GM11168 (cell line): ENCODE results near the gene PHOSPHO1.
"Not testable (repeated sequence)": the region's sequence is repeated elsewhere in the genome, so short reads cannot be mapped to it uniquely, and the experiment has no call there.

Source experiments
- in situ Hi-C: fragments of 300-500 bp; cut with MboI; formaldehyde crosslinking; loops from one replicate; pipeline ENCODE4 v1.12.0; 2022; ENCODE audit warnings: low sequenced_read_pairs; ENCODE audit not compliant: unreplicated experiment

Gene PHOSPHO1

DNA sequence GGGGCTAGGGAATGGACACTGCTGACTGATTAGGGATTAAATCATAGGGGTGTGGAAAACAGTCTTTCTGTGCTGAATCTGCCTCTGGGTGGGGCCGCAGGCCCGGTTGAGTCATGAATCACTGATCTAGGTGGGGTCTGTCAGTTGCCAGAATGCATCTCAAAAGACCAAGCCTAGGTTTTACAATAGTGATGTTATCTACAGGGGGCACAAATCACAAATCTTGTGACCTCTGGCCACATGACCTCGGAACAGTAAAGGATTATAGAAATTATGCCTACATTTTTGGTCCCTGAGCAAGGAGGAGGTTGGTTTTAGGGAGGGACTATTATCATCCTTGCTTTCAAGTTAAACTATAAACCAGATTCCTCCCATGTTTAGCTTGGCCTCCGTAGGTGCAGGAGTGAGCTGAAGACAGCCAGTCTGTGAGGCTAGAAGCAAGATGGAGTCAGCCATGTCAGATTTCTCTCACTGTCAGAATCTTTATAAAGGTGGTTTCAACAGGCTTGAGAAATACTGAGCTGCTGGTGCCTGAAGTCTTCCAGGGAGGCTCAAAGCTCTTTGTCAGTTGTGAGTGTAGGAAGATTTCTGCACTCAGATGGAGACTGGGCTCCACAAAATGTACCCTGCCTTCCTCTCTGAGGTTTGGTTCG, 33.1 kb downstream of the PHOSPHO1 start:
- in situ Hi-C loops = no loop called here

DNA sequence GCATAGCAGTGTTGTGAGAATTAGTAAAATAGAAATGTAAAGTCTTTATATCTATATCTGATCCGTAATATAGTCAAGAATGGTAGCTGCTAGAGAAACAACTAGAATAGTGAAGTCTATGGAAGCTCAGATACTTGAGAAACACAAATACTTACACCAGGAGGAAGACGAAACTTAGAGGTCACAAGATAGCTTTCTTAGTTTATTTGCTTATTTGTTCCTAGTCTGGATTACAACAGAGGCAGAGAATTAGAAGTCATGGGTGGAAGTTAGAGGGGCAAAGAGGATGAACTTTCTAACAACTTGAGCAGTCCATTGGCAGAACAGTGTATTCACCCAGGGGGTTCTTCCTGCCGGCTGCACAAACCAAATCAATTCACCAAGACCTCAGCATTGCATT, 34.1 kb downstream of the PHOSPHO1 start:
- in situ Hi-C loops = no loop called here

DNA sequence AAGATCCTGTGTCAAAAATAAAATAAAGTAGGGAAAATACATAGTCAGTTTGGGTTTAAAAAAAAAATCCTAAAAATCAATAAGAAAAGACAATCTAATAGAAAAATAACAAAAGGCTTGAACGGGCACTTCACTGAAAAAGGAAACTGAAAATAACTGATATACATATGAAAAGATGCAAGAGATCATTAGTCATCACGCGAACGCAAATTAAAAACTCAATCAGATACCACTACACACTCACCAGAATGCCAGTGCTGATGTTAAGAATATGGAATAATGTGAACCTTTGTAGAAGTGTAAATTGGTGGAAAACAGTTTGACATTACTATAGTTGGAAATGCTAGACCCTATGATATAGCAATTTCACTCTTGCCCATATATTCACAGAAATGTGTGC, 34.8 kb downstream of the PHOSPHO1 start:
- in situ Hi-C loops = no loop called here

DNA sequence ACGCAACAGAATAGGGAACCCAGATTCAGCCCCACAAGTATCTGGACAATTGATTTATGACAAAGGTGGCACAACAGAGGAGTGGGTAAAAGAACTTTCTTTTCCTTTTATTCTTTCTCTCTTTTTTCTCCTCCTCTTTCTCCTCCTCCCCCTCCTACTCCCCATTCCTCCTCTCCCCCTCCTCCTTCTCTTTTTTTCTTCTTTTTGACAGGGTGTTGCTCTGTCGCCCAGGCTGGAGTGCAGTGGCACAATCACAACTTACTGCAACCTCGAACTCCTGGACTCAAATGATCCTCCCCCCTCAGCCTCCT, 36.3 kb downstream of the PHOSPHO1 start:
- in situ Hi-C loops = no loop called here

DNA sequence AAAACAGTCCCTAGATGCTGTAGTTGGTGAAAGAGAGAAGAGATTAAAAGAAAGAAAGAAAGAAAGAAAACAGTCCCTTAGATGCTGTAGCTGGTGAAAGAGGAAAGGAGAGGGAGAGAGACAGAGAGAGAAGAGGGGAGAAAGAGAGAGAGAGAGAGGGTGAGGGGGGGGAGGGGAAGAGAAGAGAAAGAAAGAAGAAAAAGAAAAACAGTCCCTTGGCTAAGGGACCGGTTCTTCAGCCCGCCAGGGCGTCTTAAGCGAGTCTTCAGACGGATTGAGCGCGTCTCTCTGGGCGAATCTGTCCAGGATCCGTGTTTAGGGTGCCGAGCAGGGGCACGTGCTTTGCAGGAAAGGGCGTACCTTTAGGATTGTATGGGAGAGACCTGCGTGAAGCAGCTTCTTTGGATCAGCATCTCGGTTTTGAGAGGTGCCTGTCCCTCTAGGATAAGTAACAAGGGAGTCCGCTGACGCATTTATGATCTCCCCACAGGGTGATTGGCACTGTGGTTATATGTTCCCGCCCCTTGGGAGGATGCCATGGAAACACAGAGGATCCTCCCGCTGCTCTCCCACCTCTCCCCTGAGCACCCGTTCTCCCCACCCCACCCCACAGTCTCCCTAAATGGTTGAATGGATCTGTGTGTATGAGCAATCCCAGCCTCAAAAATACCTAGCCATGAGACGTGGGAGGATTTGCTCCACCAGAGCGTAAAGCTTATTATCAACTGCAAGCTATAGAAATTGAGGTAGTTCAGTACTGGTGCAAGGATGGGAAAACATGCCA, 36.9 kb downstream of the PHOSPHO1 start:
- in situ Hi-C loops = no loop called here

DNA sequence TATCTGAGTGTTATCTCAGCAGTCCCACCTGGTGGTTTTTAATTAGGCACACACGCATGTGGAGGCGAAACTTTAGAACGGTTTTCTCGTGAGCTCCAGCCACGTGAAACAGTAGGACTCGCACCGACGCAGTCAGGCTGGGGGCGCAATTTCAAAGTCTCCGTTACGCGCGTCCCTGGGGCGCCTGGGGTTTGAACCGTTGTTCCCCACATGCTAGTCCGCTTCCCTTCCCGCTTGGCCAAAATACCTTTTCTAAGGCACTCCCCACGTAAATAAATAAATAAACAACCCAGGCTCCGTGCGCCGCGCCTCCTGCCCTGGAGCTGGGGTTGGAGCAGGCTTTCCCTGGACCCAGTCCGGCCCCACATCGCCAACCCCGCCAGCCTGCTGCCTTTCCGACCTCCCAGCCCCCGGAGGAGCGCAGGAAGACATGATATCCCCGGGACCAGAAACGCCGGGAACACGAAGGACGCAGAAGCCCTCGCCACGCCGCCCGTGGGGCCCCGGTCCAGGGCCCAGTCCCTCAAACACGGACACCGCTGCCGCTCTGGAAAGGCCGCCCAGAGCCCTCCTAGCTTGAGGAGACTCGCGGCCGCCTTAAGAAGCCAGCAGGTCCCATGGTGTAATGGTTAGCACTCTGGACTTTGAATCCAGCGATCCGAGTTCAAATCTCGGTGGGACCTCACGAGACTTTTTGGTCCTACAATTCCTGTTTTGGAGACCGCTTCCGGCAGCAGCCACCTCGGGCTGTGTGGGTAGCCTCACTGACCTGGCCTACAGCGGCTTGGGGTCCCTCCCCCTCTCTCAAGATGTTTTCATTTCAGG, 38.5 kb downstream of the PHOSPHO1 start:
- in situ Hi-C loops = no loop called here

DNA sequence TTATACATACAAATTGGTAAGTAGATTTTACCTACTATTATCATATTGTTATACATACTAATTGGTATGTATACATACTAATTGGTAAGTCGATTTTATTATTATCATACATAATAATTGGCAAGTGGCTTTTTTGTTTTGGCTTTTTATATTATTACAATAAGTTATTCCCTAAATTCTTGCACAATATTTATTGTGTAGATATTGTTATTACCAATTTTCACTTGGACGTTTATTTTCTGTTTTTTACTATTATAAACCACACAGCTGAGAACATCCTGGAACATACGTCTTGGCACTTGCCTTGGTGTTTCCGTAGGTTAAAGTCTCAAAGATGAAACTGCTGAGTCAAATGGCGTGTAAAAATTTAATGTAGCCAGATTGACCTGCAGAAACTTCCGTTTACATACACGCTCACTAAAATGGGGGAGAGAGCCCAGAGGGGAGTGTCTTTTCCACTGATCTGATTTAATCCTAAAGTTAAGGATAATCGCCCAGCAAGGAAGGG, 39.1 kb downstream of the PHOSPHO1 start:
- in situ Hi-C loops = no loop called here

DNA sequence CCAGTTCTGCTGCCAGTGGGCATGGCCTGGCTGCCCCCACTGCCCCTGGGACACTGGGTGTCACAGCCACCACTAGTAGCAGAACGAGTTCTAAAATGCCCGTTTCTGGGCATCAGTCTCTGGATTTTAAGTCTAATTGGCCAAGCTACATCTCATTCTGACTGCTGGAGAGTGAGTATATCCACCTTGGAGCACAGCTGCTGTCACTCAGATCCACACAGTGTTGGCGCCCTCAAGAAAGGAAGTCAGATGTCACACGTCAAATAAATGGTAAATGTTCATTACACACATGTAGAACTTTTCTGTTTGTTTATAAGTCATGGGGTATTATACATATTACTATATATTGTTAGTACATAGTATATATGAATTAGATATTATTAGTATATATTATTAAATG, 39.7 kb downstream of the PHOSPHO1 start:
- in situ Hi-C loops = no loop called here

DNA sequence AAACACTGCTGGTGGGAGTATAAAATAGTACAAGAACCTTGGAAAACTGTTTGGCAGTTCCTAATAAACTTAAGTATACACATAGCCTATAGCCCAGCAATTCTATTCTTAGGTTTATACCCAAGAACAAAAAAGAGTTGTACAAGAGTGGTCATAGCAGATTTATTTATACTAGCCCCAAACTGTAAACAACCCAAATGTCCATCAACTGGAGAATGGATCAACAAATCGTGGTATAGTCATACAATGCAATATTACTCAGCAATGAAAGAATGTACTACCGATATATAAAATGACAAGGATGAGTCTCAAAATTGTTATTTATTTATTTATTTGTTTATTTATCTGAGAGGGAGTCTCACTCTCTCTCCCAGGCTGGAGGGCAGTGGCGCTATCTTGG, 43.3 kb downstream of the PHOSPHO1 start:
- in situ Hi-C loops = loop anchor here (5.0 kb wide), 1 partner anchor 40 kb away; no protein-coding TSS in a partner anchor

DNA sequence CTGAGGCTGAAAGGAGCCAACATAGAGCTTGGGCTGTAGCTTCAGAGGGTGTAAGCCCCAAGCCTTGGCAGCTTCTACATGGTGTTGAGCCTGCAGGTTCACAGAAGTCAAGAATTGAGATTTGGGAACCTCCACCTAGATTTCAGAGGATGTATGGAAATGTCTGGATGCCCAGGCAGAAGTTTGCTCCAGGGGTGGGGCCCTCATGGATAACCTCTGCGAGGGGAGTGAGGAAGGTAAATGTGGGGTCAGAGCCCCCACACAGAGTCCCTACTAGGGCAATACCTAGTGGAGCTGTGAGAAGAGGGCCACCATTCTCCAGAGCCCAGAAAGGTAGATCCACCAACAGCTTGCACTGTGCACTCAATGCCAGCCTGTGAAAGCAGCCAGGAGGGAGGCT, 45.2 kb downstream of the PHOSPHO1 start:
- in situ Hi-C loops = loop anchor here (5.0 kb wide), 1 partner anchor 42 kb away; no protein-coding TSS in a partner anchor

DNA sequence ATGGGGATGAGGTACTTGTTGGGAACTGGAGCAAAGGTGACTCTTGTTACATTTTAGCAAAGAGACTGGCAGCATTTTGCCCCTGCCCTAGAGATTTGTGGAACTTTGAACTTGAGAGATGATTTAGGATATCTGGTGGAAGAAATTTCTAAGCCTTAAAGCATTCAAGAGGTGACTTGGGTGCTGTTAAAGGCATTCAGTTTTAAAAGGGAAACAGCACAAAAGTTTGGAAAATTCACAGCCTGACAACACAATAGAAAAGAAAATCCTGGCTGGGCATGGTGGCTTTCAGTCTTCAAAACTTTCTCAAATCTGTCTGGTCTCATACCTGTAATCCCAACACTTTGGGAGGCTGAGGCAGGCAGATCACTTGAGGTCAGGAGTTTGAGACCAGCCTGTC, 46.1 kb downstream of the PHOSPHO1 start:
- in situ Hi-C loops = not testable (repeated sequence)

DNA sequence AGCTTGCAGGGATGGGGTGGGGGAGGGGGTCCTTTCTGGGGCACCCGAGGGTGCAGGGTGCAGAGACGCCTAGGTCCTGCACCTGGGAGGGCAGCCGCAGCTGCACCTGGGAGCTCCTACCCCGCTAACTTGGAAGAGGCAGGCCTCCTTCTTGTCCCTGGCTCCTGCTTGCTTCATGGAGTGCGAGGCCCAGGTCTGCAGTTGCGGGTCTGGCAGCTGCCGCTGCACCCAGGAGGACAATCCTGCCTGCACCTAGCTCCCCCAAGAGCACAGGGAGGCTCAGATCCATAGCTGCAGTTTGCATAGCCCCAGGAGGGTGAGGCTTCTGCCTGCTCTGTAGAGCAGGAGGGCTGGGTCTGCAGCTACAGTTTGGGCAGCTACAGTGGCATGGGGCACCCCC, 46.8 kb downstream of the PHOSPHO1 start:
- in situ Hi-C loops = no loop called here

DNA sequence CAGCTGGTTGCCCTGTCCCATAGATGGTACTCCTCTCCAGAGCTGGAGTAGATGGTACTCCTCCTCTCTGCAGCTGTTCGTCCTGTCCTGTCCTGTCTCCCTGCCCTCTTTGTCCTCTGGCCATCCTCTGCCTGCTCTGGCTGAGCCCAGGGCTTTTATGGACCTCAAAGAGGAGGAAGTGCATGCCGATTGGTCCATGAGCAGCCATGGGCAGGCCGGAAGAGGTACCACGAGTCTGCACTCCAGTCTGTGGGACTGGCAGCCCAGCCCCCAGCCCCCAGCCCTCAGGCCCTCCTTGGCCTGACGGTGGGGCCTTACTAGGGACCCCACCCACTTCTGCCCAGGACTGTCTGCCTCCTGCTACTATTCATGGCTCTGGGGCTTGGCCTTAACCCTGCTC, 47.2 kb downstream of the PHOSPHO1 start:
- in situ Hi-C loops = no loop called here

DNA sequence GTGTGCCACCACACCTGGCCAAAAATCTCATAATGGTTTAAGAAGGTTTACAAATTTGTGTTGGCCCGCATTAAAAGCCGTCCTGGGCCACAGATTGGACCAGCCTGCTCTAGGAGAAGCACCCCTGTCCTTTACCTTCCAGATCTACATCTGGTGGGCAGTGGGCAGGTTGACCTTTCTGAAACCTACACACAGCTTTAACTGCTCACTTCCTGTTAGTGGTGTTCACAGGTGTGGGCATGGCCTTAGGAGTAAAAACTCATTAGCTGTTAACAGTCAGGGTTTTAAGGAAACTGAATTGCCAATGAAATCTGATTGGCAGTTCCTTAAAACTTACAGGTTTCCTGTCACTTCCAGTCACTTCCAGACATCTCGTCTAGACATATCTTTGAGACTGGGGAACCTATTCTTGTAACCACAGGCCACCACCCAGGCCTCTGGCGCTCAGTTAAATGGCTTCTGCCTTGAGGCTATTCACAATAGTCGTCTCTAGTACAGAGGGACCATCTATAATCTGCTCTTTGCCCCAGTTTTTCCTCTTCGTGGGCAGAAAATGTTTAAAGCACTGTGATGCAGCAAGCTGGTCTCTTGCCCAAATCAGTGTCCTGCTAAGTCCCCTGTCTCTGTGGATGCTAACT, 49.5 kb downstream of the PHOSPHO1 start:
- in situ Hi-C loops = no loop called here

DNA sequence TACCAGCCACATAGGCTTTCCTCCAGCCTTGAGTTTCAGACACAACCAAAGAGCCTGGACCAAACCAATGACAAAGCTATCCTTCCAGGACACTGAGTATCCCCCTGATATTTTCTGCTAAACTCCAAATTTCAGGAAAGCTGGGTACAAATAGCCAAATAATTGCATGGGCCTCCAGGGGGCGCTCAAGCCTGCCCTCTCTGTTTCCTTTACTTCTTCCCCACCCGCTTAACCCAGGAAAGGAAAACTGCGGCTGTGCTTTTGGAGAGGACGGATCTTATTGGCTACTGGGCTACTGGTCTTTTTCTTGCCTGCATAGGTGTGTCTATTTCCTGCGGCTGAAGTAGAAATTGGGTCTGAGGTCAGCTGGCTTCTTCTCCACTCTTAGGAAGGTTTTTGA, 50.3 kb downstream of the PHOSPHO1 start:
- in situ Hi-C loops = no loop called here

DNA sequence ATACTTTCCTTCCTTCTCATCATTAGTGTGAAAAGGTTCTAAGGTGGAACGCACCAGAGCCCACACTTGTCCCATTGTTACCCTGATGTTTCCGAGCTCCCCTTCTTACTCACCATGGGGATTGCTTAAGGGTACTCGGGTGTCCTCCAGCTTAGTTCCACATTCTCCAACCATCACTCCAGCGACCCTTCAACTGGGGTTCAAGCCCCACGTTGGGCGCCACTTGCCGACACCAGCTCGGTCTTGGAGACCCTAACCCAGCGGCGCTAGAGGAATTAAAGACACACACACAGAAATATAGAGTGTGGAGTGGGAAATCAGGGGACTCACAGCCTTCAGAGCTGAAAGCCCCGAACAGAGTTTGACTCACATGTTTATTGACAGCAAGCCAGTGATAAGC, 54.6 kb downstream of the PHOSPHO1 start:
- in situ Hi-C loops = not testable (repeated sequence)
